Non-pigmented ciliary epithelial cell (primary cell): ENCODE results near the gene PDCD11.
"Not testable (repeated sequence)": the region's sequence is repeated elsewhere in the genome, so short reads cannot be mapped to it uniquely, and the experiment has no call there.

Experiments
- DNase-seq: peaks from one replicate; pipeline ENCODE4 v3.0.0-alpha.2; 2010; ENCODE audit warnings: low read depth

PDCD11 gene

GRCh38 chr10:103396067-103396788 is at the start of gene PDCD11, which contains the start of gene ATP5MK:
Gene PDCD11 (plus strand): TSS chr10:103396626. CDS start chr10:103398427, 1,801 bp downstream.
Gene ATP5MK (minus strand): TSS chr10:103396475. CDS start chr10:103392457, 4,018 bp downstream.
- peak; percentile 93 for DNase-seq

GRCh38 chr10:103350175-103350516 is 46.3 kb upstream of the PDCD11 start:
- no peak for DNase-seq

GRCh38 chr10:103350517-103351260 is 45.7 kb upstream of the PDCD11 start, which contains the start of gene PCGF6:
Gene PCGF6 (minus strand): TSS chr10:103351140. CDS start chr10:103351066, 74 bp downstream.
- DNase-seq: no peak

- no peak for DNase-seq
These were observed 43.1 kb upstream of the PDCD11 start for GRCh38 chr10:103353281-103353680.

GRCh38 chr10:103354567-103354966 is 41.9 kb upstream of the PDCD11 start:
- not testable (repeated sequence) for DNase-seq

- DNase-seq: no peak
These were observed 40.4 kb upstream of the PDCD11 start for GRCh38 chr10:103355906-103356599.

GRCh38 chr10:103359493-103359892 is 36.9 kb upstream of the PDCD11 start:
- not testable (repeated sequence) for DNase-seq

- not testable (repeated sequence) for DNase-seq
These were observed 35.6 kb upstream of the PDCD11 start for GRCh38 chr10:103360791-103361190.

- DNase-seq: no peak
These were observed 29.0 kb upstream of the PDCD11 start for GRCh38 chr10:103367379-103367781.

- DNase-seq: peak; percentile 88
These were observed 28.5 kb upstream of the PDCD11 start, which contains the start of gene TAF5 for GRCh38 chr10:103367782-103368518. Gene TAF5 (plus strand): TSS chr10:103367976. CDS start chr10:103367990, 14 bp downstream.

- DNase-seq: no peak
These were observed 22.9 kb upstream of the PDCD11 start for GRCh38 chr10:103373544-103373943.

- no peak for DNase-seq
These were observed 22.2 kb upstream of the PDCD11 start for GRCh38 chr10:103374263-103374662.

GRCh38 chr10:103382769-103383168 is 13.7 kb upstream of the PDCD11 start:
- no peak for DNase-seq

- DNase-seq: no peak
These were observed 2.2 kb upstream of the PDCD11 start for GRCh38 chr10:103394180-103394579.

GRCh38 chr10:103395754-103396066 is 716 bp upstream of the PDCD11 start:
- no peak for DNase-seq

- no peak for DNase-seq
These were observed 312 bp downstream of the PDCD11 start for GRCh38 chr10:103396789-103397087.

GRCh38 chr10:103397191-103397825 is 882 bp downstream of the PDCD11 start:
- no peak for DNase-seq

GRCh38 chr10:103413564-103413963 is 17.1 kb downstream of the PDCD11 start:
- no peak for DNase-seq

- no peak for DNase-seq
These were observed 19.2 kb downstream of the PDCD11 start for GRCh38 chr10:103415581-103415980.

- DNase-seq: peak; percentile 13
These were observed 20.2 kb downstream of the PDCD11 start for GRCh38 chr10:103416436-103417147.

GRCh38 chr10:103417148-103417469 is 20.7 kb downstream of the PDCD11 start:
- not testable (repeated sequence) for DNase-seq
